ENCODE results near the gene IBA57. TPM values are rescaled to one million over a fixed set of nuclear protein-coding genes. Genes with fewer than 3 reads are reported as not detected.

IBA57 gene
- total and polyA plus RNA-seq, 4 donors: 2.8 to 21.4 (median 6.9) TPM

DNA sequence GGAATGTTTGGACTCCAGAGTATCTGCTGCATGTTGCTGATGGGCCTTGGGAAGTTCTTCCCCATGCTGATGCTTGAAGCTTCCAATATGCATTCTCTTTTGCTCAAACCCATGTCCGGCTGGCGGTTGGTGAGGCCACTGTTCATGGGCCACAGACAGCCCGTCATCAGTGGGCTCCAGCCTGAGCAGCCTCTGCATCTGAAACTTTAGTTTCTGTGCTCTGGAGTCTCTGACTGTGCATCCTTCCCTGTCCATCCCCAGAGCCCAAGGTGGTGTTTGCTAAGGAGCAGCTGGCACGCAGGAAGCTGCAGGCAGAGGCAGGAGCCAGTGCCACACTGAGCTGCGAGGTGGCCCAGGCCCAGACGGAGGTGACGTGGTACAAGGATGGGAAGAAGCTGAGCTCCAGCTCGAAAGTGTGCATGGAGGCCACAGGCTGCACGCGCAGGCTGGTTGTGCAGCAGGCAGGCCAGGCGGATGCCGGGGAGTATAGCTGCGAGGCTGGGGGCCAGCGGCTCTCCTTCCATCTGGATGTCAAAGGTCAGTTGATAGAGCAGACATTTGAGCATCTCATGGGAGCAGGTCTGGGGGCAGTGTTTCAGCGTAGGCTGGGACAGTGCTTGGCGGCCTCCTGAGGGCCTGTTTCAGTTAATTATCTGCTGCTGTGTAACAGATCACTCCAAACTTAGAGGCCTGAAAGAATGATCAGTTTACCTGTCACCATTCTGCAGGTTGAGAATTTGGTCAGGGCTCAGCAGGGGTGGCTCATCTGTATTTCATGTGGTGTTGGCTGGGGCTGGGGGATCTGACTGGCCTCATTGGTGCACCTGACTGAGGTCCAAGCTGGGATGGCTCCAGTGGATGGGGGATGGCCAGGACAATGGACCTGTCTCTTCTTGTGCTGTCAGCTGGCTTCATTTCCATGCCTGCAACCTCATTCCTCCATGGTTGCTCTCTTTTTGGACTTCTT lies 58.9 kb downstream of the IBA57 start:
- TF ChIP-seq, protein P1, sequence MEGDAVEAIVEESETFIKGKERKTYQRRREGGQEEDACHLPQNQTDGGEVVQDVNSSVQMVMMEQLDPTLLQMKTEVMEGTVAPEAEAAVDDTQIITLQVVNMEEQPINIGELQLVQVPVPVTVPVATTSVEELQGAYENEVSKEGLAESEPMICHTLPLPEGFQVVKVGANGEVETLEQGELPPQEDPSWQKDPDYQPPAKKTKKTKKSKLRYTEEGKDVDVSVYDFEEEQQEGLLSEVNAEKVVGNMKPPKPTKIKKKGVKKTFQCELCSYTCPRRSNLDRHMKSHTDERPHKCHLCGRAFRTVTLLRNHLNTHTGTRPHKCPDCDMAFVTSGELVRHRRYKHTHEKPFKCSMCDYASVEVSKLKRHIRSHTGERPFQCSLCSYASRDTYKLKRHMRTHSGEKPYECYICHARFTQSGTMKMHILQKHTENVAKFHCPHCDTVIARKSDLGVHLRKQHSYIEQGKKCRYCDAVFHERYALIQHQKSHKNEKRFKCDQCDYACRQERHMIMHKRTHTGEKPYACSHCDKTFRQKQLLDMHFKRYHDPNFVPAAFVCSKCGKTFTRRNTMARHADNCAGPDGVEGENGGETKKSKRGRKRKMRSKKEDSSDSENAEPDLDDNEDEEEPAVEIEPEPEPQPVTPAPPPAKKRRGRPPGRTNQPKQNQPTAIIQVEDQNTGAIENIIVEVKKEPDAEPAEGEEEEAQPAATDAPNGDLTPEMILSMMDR (IDR thresholded peaks at IDR 0.05; ENCODE audit: control extremely low read depth, extremely low read depth): no peak
- Histone ChIP-seq H3K27me3 (ENCODE audit: control insufficient read depth in 3 of 3, insufficient read depth in 3 of 3, low read length in 2 of 3) (no peaks in the 10 kb centered on the region), H3K27ac (ENCODE audit: low read depth in 1 of 2, low read length in 1 of 2) (no peak overlapping the region), H3K4me1 (ENCODE audit: control insufficient read depth in 5 of 5, insufficient read depth in 5 of 5, low read length in 5 of 5) (no peaks in the 10 kb centered on the region), H3K9me3 (ENCODE audit: control insufficient read depth in 4 of 4, insufficient read depth in 3 of 4, low read length in 3 of 4) (peaks cover 0 to 19% (median 5%) of the 10 kb centered on the region in 4 donors), H3K9ac (ENCODE audit: insufficient read depth in 1 of 2, low read length in 2 of 2) (no peak overlapping the region), H3K4me3 (no peak overlapping the region), H3K36me3 (ENCODE audit: control insufficient read depth in 4 of 4, insufficient read depth in 4 of 4, low read length in 4 of 4) (peaks cover 9 to 25% (median 22%) of the 10 kb centered on the region in 4 donors)
- WGBS, 2 donors: 91% methylated on average over 16 of the region's 16 CpGs
- DNase-seq: no peak
- no peak for ATAC-seq (ENCODE audit: insufficient read depth, low FRiP score)

DNA sequence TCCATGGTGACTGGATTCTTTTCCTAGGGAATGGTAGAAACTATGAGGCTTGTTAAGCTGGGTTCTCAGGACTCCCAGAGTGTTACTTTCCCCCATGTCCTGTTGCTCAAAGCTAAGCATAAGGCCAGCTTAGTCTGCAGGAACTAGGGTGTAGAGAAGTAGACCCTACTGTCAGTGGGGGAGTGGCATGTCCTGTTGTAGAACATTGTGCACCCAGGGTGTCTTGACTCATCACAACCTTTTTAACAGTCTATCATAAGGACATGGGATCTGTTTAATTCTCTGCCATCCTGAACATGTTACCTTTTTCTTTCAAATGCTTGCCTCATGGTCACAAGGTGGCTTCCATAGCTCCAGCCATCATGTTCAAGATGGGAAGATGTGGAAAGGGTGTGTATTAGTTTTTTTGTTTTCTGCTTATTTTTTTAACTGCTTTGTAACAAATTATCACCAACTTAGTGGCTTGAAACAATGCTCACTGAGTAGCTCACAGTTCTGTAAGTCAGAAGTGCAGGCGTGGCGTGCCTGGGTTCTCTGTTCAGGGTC lies 59.6 kb downstream of the IBA57 start:
- TF ChIP-seq, protein P1 (IDR thresholded peaks at IDR 0.05; ENCODE audit: control extremely low read depth, extremely low read depth): no peak
- DNase-seq: no peak
- Histone ChIP-seq H3K9ac (ENCODE audit: insufficient read depth in 1 of 2, low read length in 2 of 2) (no peak overlapping the region), H3K4me3 (no peak overlapping the region), H3K4me1 (ENCODE audit: control insufficient read depth in 5 of 5, insufficient read depth in 5 of 5, low read length in 5 of 5) (no peaks in the 10 kb centered on the region), H3K36me3 (ENCODE audit: control insufficient read depth in 4 of 4, insufficient read depth in 4 of 4, low read length in 4 of 4) (peaks cover 9 to 25% (median 19%) of the 10 kb centered on the region in 4 donors), H3K9me3 (ENCODE audit: control insufficient read depth in 4 of 4, insufficient read depth in 3 of 4, low read length in 3 of 4) (peaks cover 0 to 19% (median 5%) of the 10 kb centered on the region in 4 donors), H3K27me3 (ENCODE audit: control insufficient read depth in 3 of 3, insufficient read depth in 3 of 3, low read length in 2 of 3) (no peaks in the 10 kb centered on the region), H3K27ac (ENCODE audit: low read depth in 1 of 2, low read length in 1 of 2) (no peak overlapping the region)
- no peak for ATAC-seq (ENCODE audit: insufficient read depth, low FRiP score)
- WGBS, 2 donors: 54 to 96% methylated on average over 2 of the region's 2 CpGs

DNA sequence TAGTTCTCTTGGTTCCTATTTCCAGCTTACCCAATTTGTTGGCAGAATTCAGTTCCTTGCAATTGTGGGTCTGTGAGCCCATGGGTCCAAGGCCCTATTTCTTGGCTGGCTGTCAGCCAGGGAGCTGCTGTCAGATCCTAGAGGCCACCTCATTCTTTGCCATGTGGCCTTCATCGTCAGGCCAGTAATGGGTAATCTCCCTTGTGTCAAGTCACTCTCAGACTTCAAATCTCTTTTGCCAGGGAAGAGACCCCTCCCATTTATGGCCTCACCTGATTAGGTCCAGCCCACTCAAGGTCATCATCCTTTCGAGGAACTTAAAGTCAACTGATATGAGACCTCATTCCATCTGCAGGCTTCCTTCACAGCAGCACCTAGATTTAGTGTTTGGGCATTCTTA lies 60.1 kb downstream of the IBA57 start:
- ATAC-seq (ENCODE audit: insufficient read depth, low FRiP score) (no peak), DNase-seq (no peak)
- Histone ChIP-seq H3K4me3 (no peak overlapping the region), H3K9me3 (ENCODE audit: control insufficient read depth in 4 of 4, insufficient read depth in 3 of 4, low read length in 3 of 4) (peaks cover 0 to 17% (median 5%) of the 10 kb centered on the region in 4 donors), H3K27ac (ENCODE audit: low read depth in 1 of 2, low read length in 1 of 2) (no peak overlapping the region), H3K27me3 (ENCODE audit: control insufficient read depth in 3 of 3, insufficient read depth in 3 of 3, low read length in 2 of 3) (no peaks in the 10 kb centered on the region), H3K4me1 (ENCODE audit: control insufficient read depth in 5 of 5, insufficient read depth in 5 of 5, low read length in 5 of 5) (no peaks in the 10 kb centered on the region), H3K9ac (ENCODE audit: insufficient read depth in 1 of 2, low read length in 2 of 2) (no peak overlapping the region), H3K36me3 (ENCODE audit: control insufficient read depth in 4 of 4, insufficient read depth in 4 of 4, low read length in 4 of 4) (peaks cover 9 to 29% (median 19%) of the 10 kb centered on the region in 4 donors)
- TF ChIP-seq, protein P1 (IDR thresholded peaks at IDR 0.05; ENCODE audit: control extremely low read depth, extremely low read depth): no peak
- WGBS, 2 donors: 43 to 66% methylated on average over 2 of the region's 2 CpGs

Measured in lung (tissue), 12 donors.